Endothelial cell of umbilical vein (primary cell): Measurements from ENCODE around the gene CLIP3.

Source experiments
- POLR2AphosphoS5 ChIP-seq: IDR thresholded peaks from 2 replicates; pipeline ENCODE4 v1.6.1; 2012; ENCODE audit warnings: low read depth, mild to moderate bottlenecking, control low read depth, low read length, moderate library complexity; ENCODE audit not compliant: insufficient read depth
- TF ChIP-seq, protein P1 (sequence below), 2 donors: IDR thresholded peaks; 1 replicate in 1 of 2; 2 replicates in 1 of 2; pipeline ENCODE4 v1.5.1; 2011; ENCODE audit warnings: low read length in 2 of 2, mild to moderate bottlenecking in 2 of 2, moderate library complexity in 2 of 2, control low read depth in 1 of 2, inconsistent platforms in 1 of 2, low read depth in 1 of 2; ENCODE audit not compliant: insufficient read depth in 1 of 2; ENCODE audit errors: extremely low read depth in 1 of 2

DNA sequence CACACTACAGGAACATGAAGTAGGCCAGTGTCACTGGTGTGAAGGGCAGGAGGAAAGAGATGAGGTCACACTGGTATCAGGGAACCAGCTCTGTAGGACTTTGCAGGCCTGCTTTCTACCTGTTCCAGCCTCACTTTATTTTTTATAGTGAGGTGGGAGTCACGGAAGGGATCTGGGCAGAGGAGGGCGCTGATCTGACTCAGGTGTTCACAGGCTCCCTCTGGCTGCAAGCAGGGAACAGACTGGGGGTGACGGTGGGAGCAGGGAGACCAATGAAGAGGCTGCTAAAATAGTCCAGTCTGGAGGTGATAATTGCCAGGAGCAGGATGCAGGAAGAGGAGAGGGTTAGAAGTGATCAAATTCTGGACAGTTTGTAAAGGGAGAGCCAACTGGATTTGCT is 18.6 kb upstream of the CLIP3 start:
- TF ChIP-seq POLR2AphosphoS5: no peak
- TF ChIP-seq, protein P1, sequence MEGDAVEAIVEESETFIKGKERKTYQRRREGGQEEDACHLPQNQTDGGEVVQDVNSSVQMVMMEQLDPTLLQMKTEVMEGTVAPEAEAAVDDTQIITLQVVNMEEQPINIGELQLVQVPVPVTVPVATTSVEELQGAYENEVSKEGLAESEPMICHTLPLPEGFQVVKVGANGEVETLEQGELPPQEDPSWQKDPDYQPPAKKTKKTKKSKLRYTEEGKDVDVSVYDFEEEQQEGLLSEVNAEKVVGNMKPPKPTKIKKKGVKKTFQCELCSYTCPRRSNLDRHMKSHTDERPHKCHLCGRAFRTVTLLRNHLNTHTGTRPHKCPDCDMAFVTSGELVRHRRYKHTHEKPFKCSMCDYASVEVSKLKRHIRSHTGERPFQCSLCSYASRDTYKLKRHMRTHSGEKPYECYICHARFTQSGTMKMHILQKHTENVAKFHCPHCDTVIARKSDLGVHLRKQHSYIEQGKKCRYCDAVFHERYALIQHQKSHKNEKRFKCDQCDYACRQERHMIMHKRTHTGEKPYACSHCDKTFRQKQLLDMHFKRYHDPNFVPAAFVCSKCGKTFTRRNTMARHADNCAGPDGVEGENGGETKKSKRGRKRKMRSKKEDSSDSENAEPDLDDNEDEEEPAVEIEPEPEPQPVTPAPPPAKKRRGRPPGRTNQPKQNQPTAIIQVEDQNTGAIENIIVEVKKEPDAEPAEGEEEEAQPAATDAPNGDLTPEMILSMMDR (IDR thresholded peaks at IDR 0.05; ENCODE audit: extremely low read depth in 1 of 2, insufficient read depth in 1 of 2, low read depth in 1 of 2, low read length in 2 of 2): no peak
